B cell (primary cell): ENCODE data around the gene HIPK2. TPM values are rescaled to one million over a fixed set of nuclear protein-coding genes. Genes with fewer than 3 reads are reported as not detected.

Experiments used
- ATAC-seq: fragments of 200-7000 bp; cut with Tn5 transposase; one replicate; pipeline ENCODE4 v1.10.0; 2021; ENCODE audit warnings: low read depth, mild to moderate bottlenecking, moderate number of reproducible peaks, moderate library complexity
- CTCF ChIA-PET: fragments of 350-600 bp; sonication (Branson Sonifier 250); formaldehyde crosslinking; loops from one replicate; lab custom pipeline; 2021; ENCODE audit warnings: antibody characterized with exemption, inconsistent platforms; lab: Charles Lee
- POLR2A ChIA-PET: fragments of 350-600 bp; sonication (Branson Sonifier 250); formaldehyde crosslinking; loops from one replicate; lab custom pipeline; 2021; ENCODE audit warnings: antibody characterized with exemption; lab: Charles Lee
- DNase-seq: peaks from one replicate; pipeline ENCODE4 v3.0.0; 2013
- H2AFZ ChIP-seq: 2 replicates; pipeline ENCODE4 v1.6.1; 2012; ENCODE audit warnings: mild to moderate bottlenecking, low read depth, low read length; ENCODE audit not compliant: insufficient read depth, poor library complexity, severe bottlenecking
- H3K27ac ChIP-seq, 2 donors: 1 replicate in 1 of 2; 2 replicates in 1 of 2; pipeline ENCODE4 v1.5.1; 2012 to 2013; ENCODE audit warnings: low read length in 2 of 2, mild to moderate bottlenecking in 2 of 2, moderate library complexity in 1 of 2
- H3K27me3 ChIP-seq, 4 experiments: fragments of 200-600 bp in 1 of 4; sonication (generic) in 1 of 4; replicated peaks in 1 of 4; 1 replicate in 2 of 4; 2 replicates in 2 of 4; pipeline versions ENCODE4 v1.6.1 to v1.7.0; 2013 to 2016; ENCODE audit warnings: low read length in 3 of 4, mild to moderate bottlenecking in 2 of 4, mixed read lengths in 1 of 4, moderate library complexity in 1 of 4; ENCODE audit not compliant: insufficient read depth in 4 of 4, control insufficient read depth in 3 of 4; ENCODE audit errors: control extremely low read depth in 1 of 4
- H3K36me3 ChIP-seq, 2 experiments: replicated peaks in 1 of 2; 1 replicate in 1 of 2; 2 replicates in 1 of 2; pipeline versions ENCODE4 v1.6.1 to v1.7.1; 2013; ENCODE audit warnings: low read length in 1 of 2; ENCODE audit not compliant: insufficient read depth in 2 of 2, control insufficient read depth in 1 of 2; ENCODE audit errors: control extremely low read depth in 1 of 2, extremely low read depth in 1 of 2
- H3K4me1 ChIP-seq, 2 donors: fragments of 200-600 bp in 1 of 2; sonication (generic) in 1 of 2; 1 replicate in 1 of 2; 2 replicates in 1 of 2; pipeline versions ENCODE4 v1.5.1 to v1.6.1; 2013 to 2017; ENCODE audit warnings: low read length in 2 of 2; ENCODE audit not compliant: control insufficient read depth in 2 of 2, insufficient read depth in 2 of 2
- H3K4me2 ChIP-seq: replicated peaks from 2 replicates; pipeline ENCODE3; 2012; ENCODE audit warnings: mild to moderate bottlenecking, low read depth, low read length; ENCODE audit not compliant: poor library complexity, severe bottlenecking
- H3K4me3 ChIP-seq, 5 experiments: fragments of 200-600 bp in 1 of 5; sonication (generic) in 1 of 5; 1 replicate in 3 of 5; 2 replicates in 2 of 5; pipeline versions ENCODE4 v1.5.1 to v1.7.0; 2011 to 2016; ENCODE audit warnings: low read length in 4 of 5, mild to moderate bottlenecking in 4 of 5, low read depth in 2 of 5, control low read depth in 1 of 5, moderate library complexity in 1 of 5; ENCODE audit not compliant: insufficient read depth in 1 of 5; ENCODE audit errors: control extremely low read depth in 1 of 5, extremely low read depth in 1 of 5
- H3K79me2 ChIP-seq: fragments of 200-600 bp; sonication (generic); one replicate; pipeline ENCODE4 v1.6.0; 2016; ENCODE audit warnings: low read length; ENCODE audit not compliant: control insufficient read depth, insufficient read depth
- H3K9ac ChIP-seq: fragments of 200-600 bp; sonication (generic); 2 replicates; pipeline ENCODE4 v1.6.1; 2017; ENCODE audit warnings: mild to moderate bottlenecking, low read length, moderate library complexity
- H3K9me3 ChIP-seq, 3 donors: one replicate each; pipeline versions ENCODE4 v1.6.1 to v1.7.1; 2013; ENCODE audit warnings: low read length in 2 of 3; ENCODE audit not compliant: control insufficient read depth in 2 of 3, insufficient read depth in 1 of 3; ENCODE audit errors: control extremely low read depth in 1 of 3
- H4K20me1 ChIP-seq: 2 replicates; pipeline ENCODE4 v1.6.0; 2012; ENCODE audit warnings: mild to moderate bottlenecking, low read length; ENCODE audit not compliant: insufficient read depth, control insufficient read depth, poor library complexity, severe bottlenecking
- H3K27ac Mint-ChIP-seq: one replicate; pipeline ENCODE4 v1.8.0; 2021; ENCODE audit warnings: mixed read lengths
- H3K27me3 Mint-ChIP-seq: one replicate; pipeline ENCODE4 v1.8.0; 2021; ENCODE audit warnings: mixed read lengths
- H3K4me1 Mint-ChIP-seq: one replicate; pipeline ENCODE4 v1.8.0; 2021; ENCODE audit warnings: mixed read lengths
- H3K4me3 Mint-ChIP-seq: one replicate; pipeline ENCODE4 v1.8.0; 2021; ENCODE audit warnings: mixed read lengths
- H3K9me3 Mint-ChIP-seq: one replicate; pipeline ENCODE4 v1.8.0; 2022; ENCODE audit warnings: mixed read lengths; ENCODE audit not compliant: insufficient read depth
- EZH2 ChIP-seq: IDR thresholded peaks from 2 replicates; pipeline ENCODE4 v1.6.1; 2012; ENCODE audit warnings: borderline replicate concordance, low read depth, mild to moderate bottlenecking, moderate library complexity, low read length; ENCODE audit not compliant: insufficient read depth, poor library complexity, severe bottlenecking
- WGBS: methylation state at CpG from one replicate; pipeline ENCODE4 v1.1.5; 2013; ENCODE audit warnings: missing lambda C conversion rate; ENCODE audit not compliant: insufficient coverage; 5-methylcytosine and 5-hydroxymethylcytosine counted together
- intact Hi-C: fragments of 100-400 bp; cut with micrococcal nuclease; formaldehyde crosslinking; loops from one replicate; pipeline ENCODE4 v1.10.0; 2022
- polyA plus RNA-seq: library from polyadenylated mRNA; depleted of rRNA; stranded (reverse); fragments of >200 nt; gene quantifications from 2 replicates; pipeline ENCODE4 v1.2.3, GENCODE V29; 2012
- total RNA-seq, 2 donors: library from RNA; stranded (reverse); fragments of 120-200 nt in 1 of 2; gene quantifications; 1 replicate in 1 of 2; 2 replicates in 1 of 2; pipeline versions ENCODE4 v1.2.3 to v1.2.4, GENCODE V29; 2013 to 2022
- TF ChIP-seq, protein P1 (sequence below): fragments of 200-600 bp; IDR thresholded peaks from one replicate; pipeline ENCODE4 v1.8.0; 2022; ENCODE audit warnings: antibody characterized with exemption, mild to moderate bottlenecking

The HIPK2 gene
- total and polyA plus RNA-seq, 2 donors (not counting 1 experiment from before 2014, with no cell fraction given) = 6.8 to 58.2 TPM

DNA sequence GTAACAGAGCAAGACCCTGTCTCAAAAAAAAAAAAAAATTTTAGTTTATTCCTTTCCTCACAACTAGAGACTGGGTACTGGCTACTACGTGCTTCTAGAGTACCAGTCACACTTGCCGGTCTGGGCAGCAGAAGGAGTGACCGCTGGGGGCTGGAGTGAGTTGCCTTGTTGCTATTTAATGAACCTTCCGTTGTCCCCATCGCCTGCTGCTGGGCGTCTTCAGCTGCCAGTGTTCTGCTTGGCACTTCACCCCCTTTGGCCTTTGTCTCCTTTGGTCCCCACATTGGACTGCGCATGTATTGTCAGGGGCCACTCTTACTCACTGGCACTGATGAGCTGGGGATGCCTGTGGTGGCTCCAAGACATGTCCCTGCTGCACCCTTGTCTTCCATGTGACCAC lies 143.7 kb downstream of the HIPK2 start:
- Histone ChIP-seq H3K4me3 (no peak overlapping the region), H3K79me2 (no peaks in the 10 kb centered on the region), H3K9ac (no peak overlapping the region), H3K4me1 (no peaks in the 10 kb centered on the region), H3K36me3 (peaks cover 2 to 11% of the 10 kb centered on the region in 2 experiments), H3K27me3 (no peaks in the 10 kb centered on the region), H3K4me2 (no peak overlapping the region), H4K20me1 (no peaks in the 10 kb centered on the region), H3K9me3 (no peaks in the 10 kb centered on the region), H2AFZ (no peak overlapping the region), H3K27ac (no peak overlapping the region)
- ChIA-PET POLR2A (no interaction called here), CTCF (interaction anchor here (3.9 kb wide), 1 partner anchor 13 kb away, joined by 18 read pairs; no protein-coding TSS in a partner anchor)
- H3K27me3 Mint-ChIP-seq = no peaks in the 10 kb centered on the region
- H3K9me3 Mint-ChIP-seq = no peaks in the 10 kb centered on the region
- DNase-seq (no peak), ATAC-seq (no peak)
- H3K27ac Mint-ChIP-seq = no peak overlapping the region
- H3K4me3 Mint-ChIP-seq = no peak overlapping the region
- TF ChIP-seq, protein P1, sequence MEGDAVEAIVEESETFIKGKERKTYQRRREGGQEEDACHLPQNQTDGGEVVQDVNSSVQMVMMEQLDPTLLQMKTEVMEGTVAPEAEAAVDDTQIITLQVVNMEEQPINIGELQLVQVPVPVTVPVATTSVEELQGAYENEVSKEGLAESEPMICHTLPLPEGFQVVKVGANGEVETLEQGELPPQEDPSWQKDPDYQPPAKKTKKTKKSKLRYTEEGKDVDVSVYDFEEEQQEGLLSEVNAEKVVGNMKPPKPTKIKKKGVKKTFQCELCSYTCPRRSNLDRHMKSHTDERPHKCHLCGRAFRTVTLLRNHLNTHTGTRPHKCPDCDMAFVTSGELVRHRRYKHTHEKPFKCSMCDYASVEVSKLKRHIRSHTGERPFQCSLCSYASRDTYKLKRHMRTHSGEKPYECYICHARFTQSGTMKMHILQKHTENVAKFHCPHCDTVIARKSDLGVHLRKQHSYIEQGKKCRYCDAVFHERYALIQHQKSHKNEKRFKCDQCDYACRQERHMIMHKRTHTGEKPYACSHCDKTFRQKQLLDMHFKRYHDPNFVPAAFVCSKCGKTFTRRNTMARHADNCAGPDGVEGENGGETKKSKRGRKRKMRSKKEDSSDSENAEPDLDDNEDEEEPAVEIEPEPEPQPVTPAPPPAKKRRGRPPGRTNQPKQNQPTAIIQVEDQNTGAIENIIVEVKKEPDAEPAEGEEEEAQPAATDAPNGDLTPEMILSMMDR = no peak
- no peak for TF ChIP-seq EZH2
- WGBS = 96% methylated on average over 6 of the region's 7 CpGs
- intact Hi-C loops = no loop called here
- H3K4me1 Mint-ChIP-seq = no peaks in the 10 kb centered on the region

DNA sequence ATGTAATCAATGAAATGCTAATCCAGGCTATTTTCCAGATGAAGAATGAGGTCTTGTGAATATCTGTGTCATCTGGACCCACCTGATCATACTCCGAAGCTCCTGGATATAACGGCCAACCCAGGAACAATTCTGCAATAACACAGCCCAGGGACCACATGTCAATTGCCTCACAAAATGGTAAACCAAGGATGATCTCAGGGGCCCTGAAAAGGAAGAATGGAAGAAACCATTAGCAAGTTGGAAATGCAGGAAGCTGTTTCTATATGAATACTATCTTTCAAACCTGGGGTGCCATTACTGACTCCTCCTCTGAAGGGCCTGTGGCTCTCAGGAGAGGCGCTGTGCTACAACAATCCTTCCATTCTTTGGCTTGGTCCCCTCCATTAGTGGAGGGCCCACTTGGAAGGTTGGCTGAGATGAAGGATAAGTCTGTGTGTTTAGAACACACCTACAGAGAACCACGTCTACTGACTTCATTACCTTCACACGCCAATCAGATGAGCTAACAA lies 146.2 kb downstream of the HIPK2 start:
- Histone ChIP-seq H3K4me1 (peaks cover 14 to 17% of the 10 kb centered on the region in 2 donors), H3K27me3 (no peaks in the 10 kb centered on the region), H2AFZ (no peak overlapping the region), H3K4me3 (no peak overlapping the region), H3K79me2 (no peaks in the 10 kb centered on the region), H3K9me3 (no peaks in the 10 kb centered on the region), H3K27ac (no peak overlapping the region), H4K20me1 (no peaks in the 10 kb centered on the region), H3K4me2 (no peak overlapping the region), H3K9ac (no peak overlapping the region), H3K36me3 (peaks cover 2 to 19% of the 10 kb centered on the region in 2 experiments)
- Mint-ChIP-seq H3K4me3 (no peak overlapping the region), H3K9me3 (no peaks in the 10 kb centered on the region), H3K27me3 (no peaks in the 10 kb centered on the region), H3K4me1 (peaks cover 17% of the 10 kb centered on the region), H3K27ac (no peak overlapping the region)
- ATAC-seq = no peak
- DNase-seq = no peak
- intact Hi-C loops = no loop called here
- TF ChIP-seq, protein P1 = no peak
- no peak for TF ChIP-seq EZH2
- no CpG with 5 or more reads among the region's 5 CpGs for WGBS
- ChIA-PET CTCF (interaction anchor here (3.9 kb wide), 1 partner anchor 15 kb away, joined by 18 read pairs; no protein-coding TSS in a partner anchor), POLR2A (no interaction called here)
